Endothelial cell (in vitro differentiated cells): ENCODE measurements around the gene ATP8A2. TPM values are rescaled to one million over a fixed set of nuclear protein-coding genes. Genes with fewer than 3 reads are reported as not detected.

Experiments used
- DNase-seq: peaks from one replicate; pipeline ENCODE4 v3.0.0; 2021; ENCODE audit warnings: low spot score
- H3K27ac Mint-ChIP-seq: one replicate; pipeline ENCODE4 v1.8.0; 2021; ENCODE audit warnings: mixed read lengths, inconsistent platforms; ENCODE audit not compliant: unreplicated experiment
- H3K27me3 Mint-ChIP-seq: one replicate; pipeline ENCODE4 v1.8.0; 2021; ENCODE audit warnings: mild to moderate bottlenecking, moderate library complexity, mixed read lengths, inconsistent platforms; ENCODE audit not compliant: unreplicated experiment
- H3K36me3 Mint-ChIP-seq: one replicate; pipeline ENCODE4 v1.8.0; 2021; ENCODE audit warnings: mild to moderate bottlenecking, low read depth, mixed read lengths, inconsistent platforms; ENCODE audit not compliant: unreplicated experiment
- H3K4me1 Mint-ChIP-seq: one replicate; pipeline ENCODE4 v1.8.0; 2021; ENCODE audit warnings: mild to moderate bottlenecking, mixed read lengths, inconsistent platforms; ENCODE audit not compliant: unreplicated experiment
- H3K4me3 Mint-ChIP-seq: one replicate; pipeline ENCODE4 v1.8.0; 2021; ENCODE audit warnings: mild to moderate bottlenecking, mixed read lengths, inconsistent platforms; ENCODE audit not compliant: unreplicated experiment
- H3K9me3 Mint-ChIP-seq: one replicate; pipeline ENCODE4 v1.8.0; 2021; ENCODE audit warnings: mixed read lengths, inconsistent platforms; ENCODE audit not compliant: unreplicated experiment
- total RNA-seq: library from RNA; stranded (reverse); fragmentation: NEBNext Ultra II Directional; extraction: Animal tissue kit (Norgen Biotek cat#: 25700); gene quantifications from one replicate; pipeline ENCODE4 v1.2.1, GENCODE V29; 2021; ENCODE audit not compliant: unreplicated experiment
- TF ChIP-seq, protein P1 (sequence below): fragments of 200-600 bp; sonication (generic); IDR thresholded peaks from one replicate; pipeline ENCODE4 v1.5.0; 2021; ENCODE audit warnings: antibody characterized with exemption; ENCODE audit not compliant: unreplicated experiment

The ATP8A2 gene
- total RNA-seq, 1 donor from 2014 or later, result 2.1 TPM

DNA sequence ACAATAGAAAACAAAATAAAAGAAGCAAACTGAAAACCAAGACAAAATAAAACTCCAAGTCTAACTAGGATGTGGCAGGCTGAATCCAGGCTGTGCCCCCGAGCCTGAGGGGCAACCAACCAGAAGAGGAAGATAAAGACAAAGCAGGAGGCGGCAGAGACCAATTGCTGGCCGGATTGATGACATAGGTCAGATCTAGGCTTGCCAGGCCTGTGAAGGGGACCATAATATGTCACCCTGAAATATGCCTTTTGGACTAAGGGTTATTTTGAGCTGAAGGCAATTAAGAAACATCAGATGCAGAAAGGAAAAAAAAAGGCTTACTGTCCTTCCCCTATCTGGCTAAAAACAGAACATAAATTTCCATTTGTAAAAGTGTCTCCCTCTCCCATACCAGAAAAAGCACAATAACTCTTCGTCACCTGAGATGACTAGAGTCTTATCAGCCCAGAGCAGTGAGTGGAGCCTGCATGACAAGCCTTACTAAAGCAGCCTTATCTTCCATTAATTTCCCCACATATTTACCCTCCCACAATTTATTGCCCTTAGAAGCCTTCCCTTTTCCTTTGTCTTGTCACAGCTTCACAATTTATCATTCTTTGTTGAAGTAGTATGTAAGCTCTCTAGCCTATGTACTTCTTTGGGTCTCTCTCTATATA is 22.8 kb downstream of the ATP8A2 start:
- no peak for DNase-seq
- H3K27ac Mint-ChIP-seq, result no peak overlapping the region
- H3K27me3 Mint-ChIP-seq, result peaks cover under 1% of the 10 kb centered on the region
- H3K9me3 Mint-ChIP-seq, result no peaks in the 10 kb centered on the region
- TF ChIP-seq, protein P1, sequence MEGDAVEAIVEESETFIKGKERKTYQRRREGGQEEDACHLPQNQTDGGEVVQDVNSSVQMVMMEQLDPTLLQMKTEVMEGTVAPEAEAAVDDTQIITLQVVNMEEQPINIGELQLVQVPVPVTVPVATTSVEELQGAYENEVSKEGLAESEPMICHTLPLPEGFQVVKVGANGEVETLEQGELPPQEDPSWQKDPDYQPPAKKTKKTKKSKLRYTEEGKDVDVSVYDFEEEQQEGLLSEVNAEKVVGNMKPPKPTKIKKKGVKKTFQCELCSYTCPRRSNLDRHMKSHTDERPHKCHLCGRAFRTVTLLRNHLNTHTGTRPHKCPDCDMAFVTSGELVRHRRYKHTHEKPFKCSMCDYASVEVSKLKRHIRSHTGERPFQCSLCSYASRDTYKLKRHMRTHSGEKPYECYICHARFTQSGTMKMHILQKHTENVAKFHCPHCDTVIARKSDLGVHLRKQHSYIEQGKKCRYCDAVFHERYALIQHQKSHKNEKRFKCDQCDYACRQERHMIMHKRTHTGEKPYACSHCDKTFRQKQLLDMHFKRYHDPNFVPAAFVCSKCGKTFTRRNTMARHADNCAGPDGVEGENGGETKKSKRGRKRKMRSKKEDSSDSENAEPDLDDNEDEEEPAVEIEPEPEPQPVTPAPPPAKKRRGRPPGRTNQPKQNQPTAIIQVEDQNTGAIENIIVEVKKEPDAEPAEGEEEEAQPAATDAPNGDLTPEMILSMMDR, result no peak
- no peak overlapping the region for H3K4me3 Mint-ChIP-seq
- H3K36me3 Mint-ChIP-seq, result no peaks in the 10 kb centered on the region
- H3K4me1 Mint-ChIP-seq, result no peaks in the 10 kb centered on the region

DNA sequence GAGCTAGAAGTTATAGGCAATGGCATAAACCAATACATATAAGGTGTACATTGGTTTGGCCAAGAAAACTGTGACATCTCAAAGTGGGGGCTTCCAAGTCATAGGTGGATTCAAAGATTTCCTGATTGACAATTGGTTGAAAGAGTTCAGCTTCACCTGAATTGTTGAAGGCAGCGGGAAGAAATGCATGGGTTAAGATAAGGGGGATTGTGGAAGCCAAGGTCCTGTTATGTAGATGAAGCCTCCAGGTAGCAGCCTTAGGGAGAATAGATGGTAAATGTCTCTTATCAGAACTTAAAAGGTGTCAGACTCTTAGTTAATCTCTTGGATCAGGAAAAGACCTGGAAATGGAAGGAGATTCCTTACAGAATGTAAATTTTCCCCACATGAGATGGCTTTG is 26.0 kb downstream of the ATP8A2 start:
- H3K27me3 Mint-ChIP-seq, result peaks cover 1% of the 10 kb centered on the region
- H3K4me3 Mint-ChIP-seq, result no peak overlapping the region
- H3K9me3 Mint-ChIP-seq, result no peaks in the 10 kb centered on the region
- DNase-seq, result no peak
- no peaks in the 10 kb centered on the region for H3K36me3 Mint-ChIP-seq
- peaks cover 8% of the 10 kb centered on the region for H3K4me1 Mint-ChIP-seq
- no peak overlapping the region for H3K27ac Mint-ChIP-seq
- TF ChIP-seq, protein P1, result no peak

DNA sequence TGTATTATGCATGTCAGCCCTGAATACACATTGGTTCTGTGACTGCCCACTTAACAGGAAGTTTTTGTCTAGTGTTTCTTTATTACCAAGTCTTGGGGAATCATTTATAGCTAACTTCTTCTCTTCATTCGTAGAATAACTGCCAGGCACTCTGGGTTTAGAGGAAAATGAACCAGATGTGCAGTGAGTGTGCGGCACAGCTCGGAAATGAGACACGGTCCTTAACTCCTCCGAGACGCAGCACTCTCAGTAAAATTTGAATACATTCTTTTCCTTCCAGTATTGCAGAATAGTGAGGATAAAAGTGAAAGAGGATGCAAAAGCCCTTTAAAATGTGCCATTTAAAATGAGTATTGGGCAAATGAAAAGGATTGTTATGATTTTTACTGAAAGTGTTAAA is 29.2 kb downstream of the ATP8A2 start:
- DNase-seq, result no peak
- Mint-ChIP-seq H3K4me1 (peaks cover 20% of the 10 kb centered on the region), H3K27ac (no peak overlapping the region), H3K9me3 (no peaks in the 10 kb centered on the region), H3K36me3 (peaks cover 4% of the 10 kb centered on the region), H3K4me3 (no peak overlapping the region), H3K27me3 (peaks cover 1% of the 10 kb centered on the region)
- TF ChIP-seq, protein P1, result no peak

DNA sequence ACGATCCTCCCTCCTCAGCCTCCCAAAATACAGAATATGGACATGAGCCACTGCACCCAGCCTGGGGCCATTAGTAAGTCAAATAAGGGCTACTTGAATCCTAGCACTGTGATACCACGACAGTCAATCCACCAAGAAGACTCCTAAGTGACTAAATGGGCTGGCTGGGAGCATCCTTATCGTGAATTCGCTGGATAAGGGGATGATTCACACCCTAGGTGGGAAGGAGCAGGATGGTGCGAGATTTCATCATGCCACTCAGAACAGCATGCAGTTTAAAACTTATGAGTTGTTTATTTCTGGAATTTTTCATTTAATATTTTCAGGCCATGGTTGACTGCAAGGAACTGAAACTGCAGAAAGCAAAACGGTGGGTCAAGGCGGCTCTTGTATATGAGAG is 30.2 kb downstream of the ATP8A2 start:
- H3K27ac Mint-ChIP-seq, result no peak overlapping the region
- H3K36me3 Mint-ChIP-seq, result peaks cover 4% of the 10 kb centered on the region
- peaks cover 1% of the 10 kb centered on the region for H3K27me3 Mint-ChIP-seq
- H3K4me3 Mint-ChIP-seq, result no peak overlapping the region
- TF ChIP-seq, protein P1, result no peak
- H3K4me1 Mint-ChIP-seq, result peaks cover 20% of the 10 kb centered on the region
- no peaks in the 10 kb centered on the region for H3K9me3 Mint-ChIP-seq
- DNase-seq, result no peak

DNA sequence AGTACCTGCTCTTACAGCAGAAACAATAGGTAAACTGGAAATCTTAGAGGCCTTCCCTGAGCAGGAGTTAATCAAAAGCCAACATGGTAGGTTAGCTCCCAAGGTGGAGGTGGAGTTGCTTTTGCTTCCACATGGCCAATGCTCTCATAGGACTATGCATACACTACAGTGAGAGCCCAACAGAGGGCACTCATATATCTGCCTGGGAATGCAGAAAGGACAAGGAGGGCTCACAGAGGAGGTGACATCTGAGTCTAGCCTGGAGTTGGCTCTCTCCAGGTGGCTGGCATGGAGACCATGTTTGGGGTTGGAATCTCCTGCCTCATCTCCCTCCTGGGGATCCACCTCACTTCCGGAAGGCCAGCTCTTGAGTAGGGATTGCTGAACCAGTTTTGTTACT is 34.6 kb downstream of the ATP8A2 start:
- DNase-seq, result peak; percentile 12

More for the DNA sequence above, 34.6 kb downstream of the ATP8A2 start:
- Mint-ChIP-seq H3K4me3 (no peak overlapping the region), H3K4me1 (peaks cover 12% of the 10 kb centered on the region), H3K27me3 (no peaks in the 10 kb centered on the region), H3K27ac (no peak overlapping the region), H3K36me3 (peaks cover 4% of the 10 kb centered on the region), H3K9me3 (no peaks in the 10 kb centered on the region)
- TF ChIP-seq, protein P1, result no peak
